Measurements from ENCODE around the gene CTNNBIP1. TPM values are rescaled to one million over a fixed set of nuclear protein-coding genes. Genes with fewer than 3 reads are reported as not detected.
A peak's percentile ranks its signal among the peaks of the same experiment; 100 is the strongest.

The CTNNBIP1 gene
- total and polyA plus RNA-seq, 12 donors, result 26.5 to 69.4 (median 37.3) TPM

- no peak for ATAC-seq
- Histone ChIP-seq H3K36me3 (no peaks in the 10 kb centered on the region), H3K4me1 (peaks cover 5 to 39% (median 25%) of the 10 kb centered on the region in 9 donors), H3K27me3 (no peaks in the 10 kb centered on the region), H3K9me3 (no peaks in the 10 kb centered on the region), H3K27ac (no peak overlapping the region), H3K4me3 (no peak overlapping the region)
- WGBS, 2 donors, result 91 to 97% methylated on average over 2 of the region's 2 CpGs
- intact Hi-C loops (cut with DNase I), result no loop called here
- TF ChIP-seq CTCF (IDR thresholded peaks at IDR 0.05), result no peak
- DNase-seq, result no peak
These were observed 68.6 kb downstream of the CTNNBIP1 start for GRCh38 chr1:9841460-9841859.

GRCh38 chr1:9840176-9840575, 69.9 kb downstream of the CTNNBIP1 start:
- Histone ChIP-seq H3K4me3 (no peak overlapping the region), H3K4me1 (peaks cover 12 to 44% (median 35%) of the 10 kb centered on the region in 9 donors), H3K36me3 (no peaks in the 10 kb centered on the region), H3K27me3 (no peaks in the 10 kb centered on the region), H3K9me3 (no peaks in the 10 kb centered on the region), H3K27ac (no peak overlapping the region)
- ATAC-seq (no peak), DNase-seq (no peak)
- no peak for TF ChIP-seq CTCF (IDR thresholded peaks at IDR 0.05)
- WGBS, 2 donors, result 70 to 86% methylated on average over 3 of the region's 3 CpGs
- intact Hi-C loops (cut with DNase I), result no loop called here

- peaks cover 9 to 39% (median 29%) of the 10 kb centered on the region in 9 donors for H3K4me1 ChIP-seq
- TF ChIP-seq CTCF (IDR thresholded peaks at IDR 0.05), result no peak
- no peaks in the 10 kb centered on the region for H3K9me3 ChIP-seq
- no peak overlapping the region for H3K27ac ChIP-seq
- no peak for DNase-seq
- no peaks in the 10 kb centered on the region for H3K27me3 ChIP-seq
- ATAC-seq, result no peak
- no peak overlapping the region for H3K4me3 ChIP-seq
- WGBS, 2 donors, result 92 to 94% methylated on average over 10 of the region's 10 CpGs
- intact Hi-C loops (cut with DNase I), result no loop called here
- no peaks in the 10 kb centered on the region for H3K36me3 ChIP-seq
These were observed 71.1 kb downstream of the CTNNBIP1 start for GRCh38 chr1:9838946-9839345.

- H3K4me1 ChIP-seq, result peaks cover 7 to 18% (median 15%) of the 10 kb centered on the region in 9 donors
- DNase-seq (no peak), ATAC-seq (peak in 1 of 8 donors; percentile 27)
- H3K9me3 ChIP-seq, result no peaks in the 10 kb centered on the region
- WGBS, 2 donors, result 88 to 89% methylated on average over 5 of the region's 5 CpGs
- H3K27ac ChIP-seq, result peak overlapping the region in 1 of 10 donors; percentile 27
- H3K27me3 ChIP-seq, result no peaks in the 10 kb centered on the region
- H3K4me3 ChIP-seq, result no peak overlapping the region
- H3K36me3 ChIP-seq, result no peaks in the 10 kb centered on the region
- intact Hi-C loops (cut with DNase I), result no loop called here
- TF ChIP-seq CTCF (IDR thresholded peaks at IDR 0.05), result no peak
These were observed 73.5 kb downstream of the CTNNBIP1 start for GRCh38 chr1:9836632-9836960.
